Esophagus (tissue), 2 donors: ENCODE measurements around the gene RFNG. TPM values are rescaled to one million over a fixed set of nuclear protein-coding genes. Genes with fewer than 3 reads are reported as not detected.

Experiments used
- H3K27ac ChIP-seq, 2 donors: one replicate each; pipeline ENCODE4 v1.5.1; 2013; ENCODE audit warnings: low read depth in 2 of 2, mild to moderate bottlenecking in 2 of 2, inconsistent platforms in 1 of 2, low read length in 1 of 2, moderate library complexity in 1 of 2
- H3K27me3 ChIP-seq, 2 donors: one replicate each; pipeline ENCODE4 v1.6.1; 2013; ENCODE audit warnings: low read length in 2 of 2, control low read depth in 1 of 2, mild to moderate bottlenecking in 1 of 2; ENCODE audit not compliant: insufficient read depth in 2 of 2, control insufficient read depth in 1 of 2
- H3K36me3 ChIP-seq, 2 donors: one replicate each; pipeline ENCODE4 v1.6.1; 2013; ENCODE audit warnings: low read length in 1 of 2; ENCODE audit not compliant: control insufficient read depth in 2 of 2, insufficient read depth in 2 of 2
- H3K4me1 ChIP-seq, 2 donors: one replicate each; pipeline ENCODE4 v1.6.1; 2013; ENCODE audit warnings: low read length in 1 of 2; ENCODE audit not compliant: control insufficient read depth in 2 of 2, insufficient read depth in 2 of 2
- H3K4me3 ChIP-seq, 2 donors: one replicate each; pipeline ENCODE4 v1.5.1; 2013; ENCODE audit warnings: low read length in 2 of 2, mild to moderate bottlenecking in 2 of 2, low read depth in 1 of 2, moderate library complexity in 1 of 2
- H3K9me3 ChIP-seq, 2 donors: one replicate each; pipeline ENCODE4 v1.6.1; 2013; ENCODE audit warnings: mild to moderate bottlenecking in 2 of 2, low read depth in 1 of 2, low read length in 1 of 2, moderate library complexity in 1 of 2; ENCODE audit not compliant: control insufficient read depth in 2 of 2, insufficient read depth in 1 of 2
- WGBS, 2 donors: extraction: QIAGEN DNeasy Blood & Tissue Kit; methylation state at CpG; one replicate each; pipeline ENCODE4 v1.1.7; 2013; 5-methylcytosine and 5-hydroxymethylcytosine counted together
- polyA plus RNA-seq, 2 donors: library from polyadenylated mRNA; stranded (reverse); fragments of 200-250 nt; gene quantifications; one replicate each; pipeline ENCODE4 v1.2.3, GENCODE V29; 2013
- donor health status: healthy with polysubstance abuse.
- donor health status: Bipolar disorder and iron deficiency.

Gene RFNG
- polyA plus RNA-seq, 2 donors: 27.4 to 36.4 TPM

GRCh38 chr17:82003411-82004381 is 47.9 kb downstream of the RFNG start:
- WGBS, 2 donors: 34 to 55% methylated on average over 53 of the region's 53 CpGs
- Histone ChIP-seq H3K36me3 (peaks cover 0 to under 1% of the 10 kb centered on the region in 2 donors), H3K4me3 (no peak overlapping the region), H3K9me3 (no peaks in the 10 kb centered on the region), H3K4me1 (peaks cover 0 to 27% of the 10 kb centered on the region in 2 donors), H3K27ac (peak overlapping the region; percentile 6 to 19), H3K27me3 (no peaks in the 10 kb centered on the region)

GRCh38 chr17:82001571-82002056 is 50.0 kb downstream of the RFNG start:
- no peak overlapping the region for H3K4me3 ChIP-seq
- H3K27ac ChIP-seq: no peak overlapping the region
- H3K27me3 ChIP-seq: no peaks in the 10 kb centered on the region
- WGBS, 2 donors: 81 to 86% methylated on average over 17 of the region's 17 CpGs
- H3K4me1 ChIP-seq: peaks cover 0 to 27% of the 10 kb centered on the region in 2 donors
- H3K36me3 ChIP-seq: peaks cover 0 to 4% of the 10 kb centered on the region in 2 donors
- H3K9me3 ChIP-seq: no peaks in the 10 kb centered on the region

- Histone ChIP-seq H3K4me1 (peaks cover 0 to 24% of the 10 kb centered on the region in 2 donors), H3K9me3 (no peaks in the 10 kb centered on the region), H3K4me3 (no peak overlapping the region), H3K27me3 (no peaks in the 10 kb centered on the region), H3K27ac (no peak overlapping the region), H3K36me3 (peaks cover 0 to 4% of the 10 kb centered on the region in 2 donors)
- 72 to 76% methylated on average over 25 to 32 of the region's 32 CpGs for WGBS, 2 donors
These were observed 50.6 kb downstream of the RFNG start for GRCh38 chr17:82000803-82001570.

- H3K4me1 ChIP-seq: peaks cover 0 to 19% of the 10 kb centered on the region in 2 donors
- 60 to 70% methylated on average over 36 of the region's 36 CpGs for WGBS, 2 donors
- no peaks in the 10 kb centered on the region for H3K27me3 ChIP-seq
- no peak overlapping the region for H3K27ac ChIP-seq
- H3K4me3 ChIP-seq: no peak overlapping the region
- no peaks in the 10 kb centered on the region for H3K9me3 ChIP-seq
- H3K36me3 ChIP-seq: peaks cover 0 to 4% of the 10 kb centered on the region in 2 donors
These were observed 51.4 kb downstream of the RFNG start for GRCh38 chr17:81999976-82000802.

- Histone ChIP-seq H3K4me3 (no peak overlapping the region), H3K9me3 (no peaks in the 10 kb centered on the region), H3K4me1 (peaks cover 0 to 19% of the 10 kb centered on the region in 2 donors), H3K36me3 (peaks cover 0 to 4% of the 10 kb centered on the region in 2 donors), H3K27ac (no peak overlapping the region), H3K27me3 (no peaks in the 10 kb centered on the region)
- WGBS, 2 donors: 77 to 91% methylated on average over 12 of the region's 12 CpGs
These were observed 52.0 kb downstream of the RFNG start for GRCh38 chr17:81999587-81999975.

GRCh38 chr17:81998691-81999438 is 52.7 kb downstream of the RFNG start:
- Histone ChIP-seq H3K4me1 (peaks cover 0 to 14% of the 10 kb centered on the region in 2 donors), H3K27ac (no peak overlapping the region), H3K4me3 (no peak overlapping the region), H3K27me3 (no peaks in the 10 kb centered on the region), H3K36me3 (peaks cover 0 to 8% of the 10 kb centered on the region in 2 donors), H3K9me3 (no peaks in the 10 kb centered on the region)
- WGBS, 2 donors: 91 to 92% methylated on average over 14 of the region's 14 CpGs

GRCh38 chr17:81998212-81998611 is 53.4 kb downstream of the RFNG start:
- 86 to 87% methylated on average over 7 of the region's 7 CpGs for WGBS, 2 donors
- Histone ChIP-seq H3K4me1 (peaks cover 0 to 12% of the 10 kb centered on the region in 2 donors), H3K36me3 (peaks cover 0 to 13% of the 10 kb centered on the region in 2 donors), H3K9me3 (no peaks in the 10 kb centered on the region), H3K27me3 (no peaks in the 10 kb centered on the region), H3K27ac (no peak overlapping the region), H3K4me3 (no peak overlapping the region)
